Loucy (cell line): ENCODE data around the gene ZNF549.

ENCODE experiments used
- H2AFZ ChIP-seq: fragments of 200-600 bp; sonication (generic); 2 replicates; pipeline ENCODE4 v1.6.0; 2016; ENCODE audit warnings: antibody characterized with exemption, mild to moderate bottlenecking, low read length, moderate library complexity
- H3F3A ChIP-seq: fragments of 200-600 bp; 2 replicates; pipeline ENCODE4 v1.6.0; 2016; ENCODE audit warnings: antibody characterized with exemption, low read depth, mild to moderate bottlenecking
- H3K27me3 ChIP-seq: fragments of 200-600 bp; sonication (generic); 2 replicates; pipeline ENCODE4 v1.6.1; 2014; ENCODE audit warnings: low read length, mild to moderate bottlenecking; ENCODE audit not compliant: insufficient read depth, poor library complexity, severe bottlenecking
- H3K36me3 ChIP-seq: fragments of 200-600 bp; sonication (generic); 2 replicates; pipeline ENCODE4 v1.6.1; 2016; ENCODE audit warnings: low read length; ENCODE audit not compliant: insufficient read depth
- H3K4me1 ChIP-seq: fragments of 200-600 bp; sonication (generic); 2 replicates; pipeline ENCODE4 v1.5.1; 2014; ENCODE audit warnings: low read length, mild to moderate bottlenecking; ENCODE audit not compliant: insufficient read depth, poor library complexity, severe bottlenecking
- H3K4me2 ChIP-seq: fragments of 200-600 bp; sonication (generic); 2 replicates; pipeline ENCODE4 v1.6.0; 2014; ENCODE audit warnings: antibody characterized with exemption, low read length, low read depth, mild to moderate bottlenecking; ENCODE audit not compliant: poor library complexity, severe bottlenecking
- H3K4me3 ChIP-seq: fragments of 200-600 bp; sonication (generic); 2 replicates; pipeline ENCODE4 v1.5.1; 2014; ENCODE audit warnings: low read length, mild to moderate bottlenecking, mixed read lengths; ENCODE audit not compliant: poor library complexity, severe bottlenecking
- H3K79me2 ChIP-seq: fragments of 200-600 bp; sonication (generic); 2 replicates; pipeline ENCODE4 v1.6.1; 2014; ENCODE audit warnings: low read length; ENCODE audit not compliant: insufficient read depth
- H3K9ac ChIP-seq: fragments of 200-600 bp; sonication (generic); 2 replicates; pipeline ENCODE4 v1.6.0; 2014; ENCODE audit warnings: mild to moderate bottlenecking, low read depth, low read length, moderate library complexity; ENCODE audit not compliant: poor library complexity, severe bottlenecking
- H3K9me2 ChIP-seq: fragments of 200-600 bp; sonication (generic); replicated peaks from 2 replicates; pipeline ENCODE4 v1.6.1; 2016; ENCODE audit warnings: low read depth, low read length, mixed read lengths
- H3K9me3 ChIP-seq: fragments of 200-600 bp; sonication (generic); 2 replicates; pipeline ENCODE4 v1.6.1; 2014; ENCODE audit warnings: mild to moderate bottlenecking, antibody characterized with exemption, low read length, low read depth; ENCODE audit not compliant: insufficient read depth
- H4K20me1 ChIP-seq: fragments of 200-600 bp; sonication (generic); 2 replicates; pipeline ENCODE4 v1.6.0; 2014; ENCODE audit warnings: antibody characterized with exemption, low read length, mild to moderate bottlenecking; ENCODE audit not compliant: insufficient read depth, poor library complexity, severe bottlenecking
- EZH2phosphoT487 ChIP-seq: fragments of 200-600 bp; IDR thresholded peaks from 2 replicates; pipeline ENCODE4 v1.6.1; 2018; ENCODE audit warnings: antibody characterized with exemption, mild to moderate bottlenecking, moderate library complexity, borderline replicate concordance
- TF ChIP-seq, protein P1 (sequence below): fragments of 200-600 bp; sonication (generic); conservative IDR thresholded peaks from 2 replicates; pipeline ENCODE4 v1.5.1; 2014; ENCODE audit warnings: mild to moderate bottlenecking, antibody characterized with exemption, low read length

Gene ZNF549

DNA sequence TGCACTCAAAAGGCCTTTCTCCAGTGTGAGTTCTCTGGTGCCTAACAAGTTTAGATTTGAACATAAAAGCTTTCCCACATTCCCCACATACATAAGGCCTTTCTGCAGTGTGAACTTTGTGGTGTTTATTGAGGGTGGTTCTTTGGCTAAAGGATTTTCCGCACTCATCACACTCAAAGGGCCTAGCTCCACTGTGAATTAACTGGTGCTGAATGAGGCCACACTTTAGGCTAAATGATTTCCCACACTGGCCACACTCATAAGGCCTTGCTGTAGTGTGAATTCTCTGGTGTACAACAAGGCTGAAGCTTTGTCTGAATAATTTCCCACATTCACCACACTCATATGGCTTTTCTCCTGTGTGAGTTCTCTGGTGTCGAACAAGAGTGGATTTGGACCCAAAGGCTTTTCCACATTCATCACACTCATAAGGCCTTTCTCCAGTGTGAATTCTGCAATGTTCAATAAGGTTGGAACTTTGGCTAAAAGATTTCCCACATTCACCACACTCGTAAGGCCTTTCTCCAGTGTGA, 45.3 kb downstream of the ZNF549 start:
- no peak overlapping the region for H3K4me3 ChIP-seq

DNA sequence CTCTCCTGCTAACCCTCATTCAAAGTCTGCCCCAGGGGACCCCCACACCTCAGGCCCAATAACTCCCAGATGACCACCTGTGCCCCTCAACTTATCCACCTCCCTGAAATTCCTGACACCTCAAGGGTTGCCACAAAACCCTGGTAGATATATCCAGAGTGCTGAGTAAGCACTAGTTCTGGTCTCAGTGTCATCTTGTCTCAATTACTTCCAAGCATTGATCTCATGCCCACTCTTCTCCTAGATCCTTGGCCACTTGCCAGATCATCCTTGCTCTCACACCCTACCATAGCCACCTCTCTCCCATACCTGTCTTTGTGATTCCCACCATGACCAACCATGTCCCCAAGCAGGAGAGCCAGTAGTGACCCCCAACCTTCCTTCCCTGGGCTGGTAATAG, 49.5 kb downstream of the ZNF549 start:
- Histone ChIP-seq H3K79me2 (peaks cover 24% of the 10 kb centered on the region), H2AFZ (no peak overlapping the region), H3K4me3 (peak overlapping the region; percentile 91), H3K9me3 (peaks cover 32% of the 10 kb centered on the region), H4K20me1 (no peaks in the 10 kb centered on the region), H3K36me3 (peaks cover 39% of the 10 kb centered on the region), H3K4me2 (peak overlapping the region; percentile 91), H3K4me1 (peaks cover 20% of the 10 kb centered on the region), H3K9ac (no peak overlapping the region), H3K27me3 (no peaks in the 10 kb centered on the region), H3F3A (no peaks in the 10 kb centered on the region), H3K9me2 (no peaks in the 10 kb centered on the region)
- TF ChIP-seq, protein P1, sequence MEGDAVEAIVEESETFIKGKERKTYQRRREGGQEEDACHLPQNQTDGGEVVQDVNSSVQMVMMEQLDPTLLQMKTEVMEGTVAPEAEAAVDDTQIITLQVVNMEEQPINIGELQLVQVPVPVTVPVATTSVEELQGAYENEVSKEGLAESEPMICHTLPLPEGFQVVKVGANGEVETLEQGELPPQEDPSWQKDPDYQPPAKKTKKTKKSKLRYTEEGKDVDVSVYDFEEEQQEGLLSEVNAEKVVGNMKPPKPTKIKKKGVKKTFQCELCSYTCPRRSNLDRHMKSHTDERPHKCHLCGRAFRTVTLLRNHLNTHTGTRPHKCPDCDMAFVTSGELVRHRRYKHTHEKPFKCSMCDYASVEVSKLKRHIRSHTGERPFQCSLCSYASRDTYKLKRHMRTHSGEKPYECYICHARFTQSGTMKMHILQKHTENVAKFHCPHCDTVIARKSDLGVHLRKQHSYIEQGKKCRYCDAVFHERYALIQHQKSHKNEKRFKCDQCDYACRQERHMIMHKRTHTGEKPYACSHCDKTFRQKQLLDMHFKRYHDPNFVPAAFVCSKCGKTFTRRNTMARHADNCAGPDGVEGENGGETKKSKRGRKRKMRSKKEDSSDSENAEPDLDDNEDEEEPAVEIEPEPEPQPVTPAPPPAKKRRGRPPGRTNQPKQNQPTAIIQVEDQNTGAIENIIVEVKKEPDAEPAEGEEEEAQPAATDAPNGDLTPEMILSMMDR: no peak
- no peak for TF ChIP-seq EZH2phosphoT487

More for the DNA sequence above, 45.3 kb downstream of the ZNF549 start:
- H3K4me1 ChIP-seq: peaks cover 3% of the 10 kb centered on the region
- peaks cover 60% of the 10 kb centered on the region for H3K9me3 ChIP-seq
- no peaks in the 10 kb centered on the region for H3K9me2 ChIP-seq
- H3K36me3 ChIP-seq: peaks cover 39% of the 10 kb centered on the region
- H2AFZ ChIP-seq: no peak overlapping the region
- TF ChIP-seq, protein P1: no peak
- TF ChIP-seq EZH2phosphoT487: no peak
- H3K9ac ChIP-seq: no peak overlapping the region
- peaks cover 12% of the 10 kb centered on the region for H3K79me2 ChIP-seq
- H4K20me1 ChIP-seq: no peaks in the 10 kb centered on the region
- H3K27me3 ChIP-seq: no peaks in the 10 kb centered on the region
- H3F3A ChIP-seq: no peaks in the 10 kb centered on the region
- no peak overlapping the region for H3K4me2 ChIP-seq

DNA sequence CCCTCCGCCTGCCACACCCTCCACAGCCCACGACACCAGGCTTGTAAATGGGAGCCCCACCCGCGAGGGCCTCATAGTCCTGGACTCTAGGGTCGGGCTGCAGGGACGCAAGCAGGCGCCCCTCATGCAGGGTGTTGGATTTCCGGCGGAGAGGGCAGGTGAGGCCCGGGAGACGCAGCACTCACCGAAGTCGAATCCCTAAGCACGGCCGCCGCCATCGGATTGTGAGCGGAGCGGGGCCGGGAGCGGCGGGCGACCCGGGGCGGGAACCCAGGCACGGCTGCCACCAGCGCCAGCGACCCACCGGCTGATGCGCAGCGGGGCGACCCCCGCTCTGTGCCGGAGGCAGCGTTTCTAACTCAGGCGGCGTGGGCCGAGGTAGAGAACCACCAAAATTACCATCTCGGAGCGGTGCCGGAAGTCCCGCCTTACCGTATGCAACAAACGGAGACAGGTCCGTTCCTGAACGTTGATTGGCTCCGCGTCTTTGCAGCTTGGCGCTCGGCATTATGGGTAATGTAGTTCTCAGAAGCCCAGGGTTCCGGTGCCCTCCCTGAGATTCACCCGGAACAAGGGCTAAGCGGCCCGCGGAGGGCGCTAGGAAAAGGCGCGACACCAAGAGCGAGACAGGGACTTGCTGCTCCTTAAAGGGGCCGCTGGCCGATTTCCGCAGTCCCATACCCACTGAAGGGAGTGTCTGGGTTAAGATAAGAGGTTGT, 51.5 kb downstream of the ZNF549 start, which contains the start of gene ZNF416:
Gene ZNF416, minus strand, starts transcription at position 425 of the 719 bp plus-strand sequence. Its CDS starts 207 bp downstream, at position 218.
- peak within 1 kb of the TSS; percentile 97 for H2AFZ ChIP-seq
- H3K4me2 ChIP-seq: peak within 1 kb of the TSS; percentile 91
- no peaks in the 10 kb centered on the region for H3F3A ChIP-seq
- H3K27me3 ChIP-seq: no peaks in the 10 kb centered on the region
- peaks cover 12% of the 10 kb centered on the region for H3K9me3 ChIP-seq
- H3K9ac ChIP-seq: peak within 1 kb of the TSS; percentile 86
- no peaks in the 10 kb centered on the region for H4K20me1 ChIP-seq
- H3K36me3 ChIP-seq: peaks cover 20% of the 10 kb centered on the region; the same call in 1 of the 2 replicates
- H3K79me2 ChIP-seq: peaks cover 24% of the 10 kb centered on the region
- no peaks in the 10 kb centered on the region for H3K9me2 ChIP-seq
- TF ChIP-seq, protein P1: 0 out of 2 replicates have a peak, but pooled peaks have one; percentile 18
- TF ChIP-seq EZH2phosphoT487: no peak
- peaks cover 20% of the 10 kb centered on the region for H3K4me1 ChIP-seq
- H3K4me3 ChIP-seq: peak within 1 kb of the TSS; percentile 91
